IPS DF 6.9 (cell line): ENCODE results near the gene SKP2.
"Not testable (repeated sequence)": the region's sequence is repeated elsewhere in the genome, so short reads cannot be mapped to it uniquely, and the experiment has no call there.

Experiments
- DNase-seq: peaks from one replicate; pipeline ENCODE4 v3.0.0-alpha.2; 2013; ENCODE audit warnings: low read depth, low spot score
- H3K27ac ChIP-seq: one replicate; pipeline ENCODE4 v1.5.1; 2013; ENCODE audit warnings: low read length, control low read depth
- H3K27me3 ChIP-seq: 2 replicates; pipeline ENCODE4 v1.6.1; 2013; ENCODE audit warnings: mild to moderate bottlenecking, low read length; ENCODE audit not compliant: control insufficient read depth, insufficient read depth
- H3K36me3 ChIP-seq: 2 replicates; pipeline ENCODE4 v1.6.1; 2013; ENCODE audit warnings: low read length; ENCODE audit not compliant: control insufficient read depth, insufficient read depth
- H3K4me1 ChIP-seq: 2 replicates; pipeline ENCODE4 v1.6.1; 2013; ENCODE audit warnings: low read length; ENCODE audit not compliant: control insufficient read depth, insufficient read depth
- H3K4me3 ChIP-seq: 2 replicates; pipeline ENCODE4 v1.5.1; 2013; ENCODE audit warnings: mild to moderate bottlenecking, low read length
- H3K9me3 ChIP-seq: 2 replicates; pipeline ENCODE4 v1.6.1; 2013; ENCODE audit warnings: low read length, inconsistent platforms; ENCODE audit not compliant: control insufficient read depth, insufficient read depth
- WGBS: extraction: QIAGEN DNeasy Blood & Tissue Kit; methylation state at CpG from one replicate; pipeline ENCODE4 v1.1.7; 2013; ENCODE audit warnings: mixed read lengths, missing lambda C conversion rate; ENCODE audit not compliant: insufficient read length, insufficient coverage; 5-methylcytosine and 5-hydroxymethylcytosine counted together

Gene SKP2

GRCh38 chr5:36198281-36198680 lies 46.4 kb downstream of the SKP2 start:
- no peak overlapping the region for H3K27ac ChIP-seq
- H3K4me3 ChIP-seq, result no peak overlapping the region
- H3K4me1 ChIP-seq, result no peaks in the 10 kb centered on the region
- no peak for DNase-seq
- no peaks in the 10 kb centered on the region for H3K27me3 ChIP-seq
- H3K9me3 ChIP-seq, result no peaks in the 10 kb centered on the region
- H3K36me3 ChIP-seq, result no peaks in the 10 kb centered on the region

GRCh38 chr5:36198783-36199182 lies 46.9 kb downstream of the SKP2 start:
- no CpG with 5 or more reads among the region's 3 CpGs for WGBS
- not testable (repeated sequence) for DNase-seq, H3K27me3 ChIP-seq, H3K9me3 ChIP-seq, H3K4me3 ChIP-seq, H3K36me3 ChIP-seq, H3K4me1 ChIP-seq, H3K27ac ChIP-seq

- WGBS, result no CpG with 5 or more reads among the region's 2 CpGs
- Histone ChIP-seq H3K36me3 (no peaks in the 10 kb centered on the region), H3K27ac (no peak overlapping the region), H3K27me3 (no peaks in the 10 kb centered on the region), H3K4me1 (no peaks in the 10 kb centered on the region), H3K4me3 (no peak overlapping the region), H3K9me3 (no peaks in the 10 kb centered on the region)
- DNase-seq, result no peak
Observed at GRCh38 chr5:36199620-36200019, 47.7 kb downstream of the SKP2 start.

GRCh38 chr5:36200513-36200912 lies 48.6 kb downstream of the SKP2 start:
- H3K36me3 ChIP-seq, result no peaks in the 10 kb centered on the region
- no peak overlapping the region for H3K4me3 ChIP-seq
- no peaks in the 10 kb centered on the region for H3K4me1 ChIP-seq
- DNase-seq, result no peak
- H3K9me3 ChIP-seq, result no peaks in the 10 kb centered on the region
- no peaks in the 10 kb centered on the region for H3K27me3 ChIP-seq
- no peak overlapping the region for H3K27ac ChIP-seq
- WGBS, result no CpG with 5 or more reads among the region's 4 CpGs

GRCh38 chr5:36202521-36202961 lies 50.6 kb downstream of the SKP2 start:
- no CpG with 5 or more reads among the region's 3 CpGs for WGBS
- no peak overlapping the region for H3K4me3 ChIP-seq

GRCh38 chr5:36205329-36205728 lies 53.4 kb downstream of the SKP2 start:
- no peak overlapping the region for H3K27ac ChIP-seq
- no peaks in the 10 kb centered on the region for H3K9me3 ChIP-seq
- no peak overlapping the region for H3K4me3 ChIP-seq
- no peaks in the 10 kb centered on the region for H3K36me3 ChIP-seq
- no peaks in the 10 kb centered on the region for H3K4me1 ChIP-seq
- WGBS, result no CpG with 5 or more reads among the region's 2 CpGs
- no peaks in the 10 kb centered on the region for H3K27me3 ChIP-seq
- DNase-seq, result no peak

More at GRCh38 chr5:36202521-36202961, 50.6 kb downstream of the SKP2 start:
- no peaks in the 10 kb centered on the region for H3K4me1 ChIP-seq
- H3K27me3 ChIP-seq, result no peaks in the 10 kb centered on the region
- H3K27ac ChIP-seq, result no peak overlapping the region
- H3K9me3 ChIP-seq, result no peaks in the 10 kb centered on the region
- no peaks in the 10 kb centered on the region for H3K36me3 ChIP-seq
- DNase-seq, result no peak

- Histone ChIP-seq H3K27ac (no peak overlapping the region), H3K4me3 (no peak overlapping the region), H3K9me3 (no peaks in the 10 kb centered on the region), H3K27me3 (no peaks in the 10 kb centered on the region), H3K36me3 (no peaks in the 10 kb centered on the region), H3K4me1 (no peaks in the 10 kb centered on the region)
- no peak for DNase-seq
Observed at GRCh38 chr5:36206913-36207312, 55.0 kb downstream of the SKP2 start.

GRCh38 chr5:36208786-36209185 lies 56.9 kb downstream of the SKP2 start:
- no CpG with 5 or more reads among the region's 2 CpGs for WGBS
- DNase-seq, result no peak
- H3K4me1 ChIP-seq, result no peaks in the 10 kb centered on the region
- H3K4me3 ChIP-seq, result no peak overlapping the region
- no peaks in the 10 kb centered on the region for H3K27me3 ChIP-seq
- H3K36me3 ChIP-seq, result no peaks in the 10 kb centered on the region
- H3K9me3 ChIP-seq, result no peaks in the 10 kb centered on the region
- H3K27ac ChIP-seq, result no peak overlapping the region

GRCh38 chr5:36209664-36210063 lies 57.8 kb downstream of the SKP2 start:
- Histone ChIP-seq H3K36me3 (no peaks in the 10 kb centered on the region), H3K27ac (no peak overlapping the region), H3K4me3 (no peak overlapping the region), H3K4me1 (no peaks in the 10 kb centered on the region), H3K27me3 (no peaks in the 10 kb centered on the region), H3K9me3 (no peaks in the 10 kb centered on the region)
- no peak for DNase-seq
- WGBS, result 100% methylated on average over 1 of the region's 3 CpGs

GRCh38 chr5:36214436-36214835 lies 62.5 kb downstream of the SKP2 start:
- H3K36me3 ChIP-seq, result no peaks in the 10 kb centered on the region
- DNase-seq, result no peak

GRCh38 chr5:36215910-36216309 lies 64.0 kb downstream of the SKP2 start:
- WGBS, result no CpG with 5 or more reads among the region's 2 CpGs
- no peaks in the 10 kb centered on the region for H3K36me3 ChIP-seq

More at GRCh38 chr5:36214436-36214835, 62.5 kb downstream of the SKP2 start:
- WGBS, result no CpG with 5 or more reads among the region's 3 CpGs
- H3K27ac ChIP-seq, result no peak overlapping the region
- no peak overlapping the region for H3K4me3 ChIP-seq
- no peaks in the 10 kb centered on the region for H3K27me3 ChIP-seq
- no peaks in the 10 kb centered on the region for H3K9me3 ChIP-seq
- no peaks in the 10 kb centered on the region for H3K4me1 ChIP-seq

More at GRCh38 chr5:36215910-36216309, 64.0 kb downstream of the SKP2 start:
- no peaks in the 10 kb centered on the region for H3K9me3 ChIP-seq
- no peak for DNase-seq
- H3K4me1 ChIP-seq, result no peaks in the 10 kb centered on the region
- no peak overlapping the region for H3K27ac ChIP-seq
- H3K4me3 ChIP-seq, result no peak overlapping the region
- no peaks in the 10 kb centered on the region for H3K27me3 ChIP-seq
